Raji (cell line): ENCODE measurements around the gene CABLES1.

Experiments used
- POLR2A ChIP-seq: IDR thresholded peaks from 2 replicates; pipeline ENCODE4 v1.6.1; 2011; ENCODE audit warnings: low read depth, low read length, control low read depth; ENCODE audit not compliant: insufficient read depth

CABLES1 gene

GRCh38 chr18:23276451-23276850 is 141.2 kb downstream of the CABLES1 start:
- no peak for TF ChIP-seq POLR2A

- TF ChIP-seq POLR2A, result no peak
Observed at GRCh38 chr18:23277399-23277798, 142.1 kb downstream of the CABLES1 start.

- no peak for TF ChIP-seq POLR2A
Observed at GRCh38 chr18:23279931-23280330, 144.6 kb downstream of the CABLES1 start.

- TF ChIP-seq POLR2A, result no peak
Observed at GRCh38 chr18:23280844-23281243, 145.6 kb downstream of the CABLES1 start.

- TF ChIP-seq POLR2A, result no peak
Observed at GRCh38 chr18:23281626-23282436, 146.5 kb downstream of the CABLES1 start.

- no peak for TF ChIP-seq POLR2A
Observed at GRCh38 chr18:23282437-23282781, 147.1 kb downstream of the CABLES1 start.

- TF ChIP-seq POLR2A, result no peak
Observed at GRCh38 chr18:23283916-23284430, 148.7 kb downstream of the CABLES1 start.

GRCh38 chr18:23284629-23285028 is 149.3 kb downstream of the CABLES1 start:
- no peak for TF ChIP-seq POLR2A

GRCh38 chr18:23291456-23292205 is 156.3 kb downstream of the CABLES1 start:
- TF ChIP-seq POLR2A, result no peak

GRCh38 chr18:23300231-23300805 is 165.0 kb downstream of the CABLES1 start:
- no peak for TF ChIP-seq POLR2A

- no peak for TF ChIP-seq POLR2A
Observed at GRCh38 chr18:23301972-23302371, 166.7 kb downstream of the CABLES1 start.

GRCh38 chr18:23302511-23302850 is 167.2 kb downstream of the CABLES1 start:
- no peak for TF ChIP-seq POLR2A

- TF ChIP-seq POLR2A, result no peak
Observed at GRCh38 chr18:23302851-23303527, 167.7 kb downstream of the CABLES1 start.

- TF ChIP-seq POLR2A, result no peak
Observed at GRCh38 chr18:23306822-23307221, 171.5 kb downstream of the CABLES1 start.

GRCh38 chr18:23307567-23308295 is 172.4 kb downstream of the CABLES1 start:
- TF ChIP-seq POLR2A, result no peak
